T-helper 1 cell treated with Interleukin-12 subunit alpha and Interleukin-12 subunit beta and Interleukin-4 antibody, amounts not matched to agents 30 ng/mL and 1 ng/mL, for 36 hours (primary cell): Measurements from ENCODE around the gene IRAK1. TPM values are rescaled to one million over a fixed set of nuclear protein-coding genes. Genes with fewer than 3 reads are reported as not detected.

Source experiments
- intact Hi-C: fragments of 100-400 bp; cut with micrococcal nuclease; formaldehyde crosslinking; loops from one replicate; pipeline ENCODE4 v1.15.1; 2024
- total RNA-seq: library from RNA; stranded (reverse); gene quantifications from 2 replicates; pipeline ENCODE4 v1.2.3, GENCODE V29; 2022

IRAK1 gene
- total RNA-seq, 1 donor from 2014 or later, result 131 TPM

DNA sequence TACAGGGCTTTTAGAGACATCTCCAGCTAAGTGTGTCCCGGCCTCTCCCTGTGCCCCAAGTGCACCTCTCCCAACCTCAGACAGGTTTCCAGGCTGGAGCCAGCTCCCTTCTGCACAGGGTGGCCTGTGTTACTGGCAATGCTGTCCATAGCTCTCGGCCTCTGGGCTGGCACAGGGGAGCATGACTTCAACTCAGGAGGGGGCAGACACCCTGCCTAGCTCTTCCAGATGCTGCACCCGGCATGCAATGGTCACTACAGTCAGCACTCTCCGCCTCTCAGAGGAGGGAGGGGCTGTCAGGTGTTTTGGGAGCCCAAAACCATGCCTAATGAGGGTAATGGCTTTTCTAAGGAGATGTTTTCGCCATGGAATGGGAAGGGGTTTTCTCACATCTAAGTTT is 2.4 kb upstream of the IRAK1 start:
- intact Hi-C loops, result loop anchor here (1.0 to 5.0 kb wide), 2 partner anchors 8 to 75 kb away; partner anchors contain the start of gene MECP2

GRCh38 chrX:154021131-154021611 is 1.5 kb upstream of the IRAK1 start:
- intact Hi-C loops, result loop anchor here (2.0 to 5.0 kb wide), 2 partner anchors 30 to 76 kb away; partner anchors contain the start of gene MECP2

DNA sequence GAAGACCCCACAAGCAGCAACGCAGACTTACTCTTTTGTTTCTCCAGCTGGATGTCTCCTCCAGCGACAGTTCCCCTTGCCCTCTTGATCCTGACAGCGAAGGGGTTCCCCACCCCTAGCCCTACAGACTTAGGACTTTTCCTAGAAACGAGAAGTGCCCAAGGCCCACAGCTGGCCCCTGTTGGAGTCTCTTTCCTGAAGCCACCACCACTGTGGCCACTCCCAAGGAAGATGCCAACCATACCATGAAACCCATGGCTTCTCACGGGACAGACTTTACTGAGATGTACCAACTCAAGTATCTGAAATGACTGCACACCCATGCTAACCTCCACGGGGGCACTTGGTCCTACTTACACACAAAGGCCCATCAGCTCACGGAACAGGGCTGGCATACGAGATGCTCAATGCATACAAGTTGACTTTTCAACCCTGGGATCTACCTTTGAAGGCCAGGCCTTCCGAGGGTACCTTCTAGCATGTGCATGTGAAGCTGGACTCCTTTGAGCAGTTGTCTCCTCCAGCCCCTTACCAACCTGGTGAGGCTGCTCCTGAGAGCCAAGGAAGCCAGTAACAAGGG is 924 bp upstream of the IRAK1 start:
- intact Hi-C loops, result loop anchor here (2.0 to 5.0 kb wide), 2 partner anchors 30 to 77 kb away; partner anchors contain the start of gene MECP2

- intact Hi-C loops, result loop anchor here (2.0 kb wide), 1 partner anchor 46 kb away; the partner anchor contains the start of gene TMEM187
These were observed 561 bp downstream of the IRAK1 start for GRCh38 chrX:154019061-154019621.

GRCh38 chrX:154018518-154019060 is 1.1 kb downstream of the IRAK1 start:
- intact Hi-C loops, result loop anchor here (2.0 kb wide), 1 partner anchor 46 kb away; the partner anchor contains the start of gene TMEM187

DNA sequence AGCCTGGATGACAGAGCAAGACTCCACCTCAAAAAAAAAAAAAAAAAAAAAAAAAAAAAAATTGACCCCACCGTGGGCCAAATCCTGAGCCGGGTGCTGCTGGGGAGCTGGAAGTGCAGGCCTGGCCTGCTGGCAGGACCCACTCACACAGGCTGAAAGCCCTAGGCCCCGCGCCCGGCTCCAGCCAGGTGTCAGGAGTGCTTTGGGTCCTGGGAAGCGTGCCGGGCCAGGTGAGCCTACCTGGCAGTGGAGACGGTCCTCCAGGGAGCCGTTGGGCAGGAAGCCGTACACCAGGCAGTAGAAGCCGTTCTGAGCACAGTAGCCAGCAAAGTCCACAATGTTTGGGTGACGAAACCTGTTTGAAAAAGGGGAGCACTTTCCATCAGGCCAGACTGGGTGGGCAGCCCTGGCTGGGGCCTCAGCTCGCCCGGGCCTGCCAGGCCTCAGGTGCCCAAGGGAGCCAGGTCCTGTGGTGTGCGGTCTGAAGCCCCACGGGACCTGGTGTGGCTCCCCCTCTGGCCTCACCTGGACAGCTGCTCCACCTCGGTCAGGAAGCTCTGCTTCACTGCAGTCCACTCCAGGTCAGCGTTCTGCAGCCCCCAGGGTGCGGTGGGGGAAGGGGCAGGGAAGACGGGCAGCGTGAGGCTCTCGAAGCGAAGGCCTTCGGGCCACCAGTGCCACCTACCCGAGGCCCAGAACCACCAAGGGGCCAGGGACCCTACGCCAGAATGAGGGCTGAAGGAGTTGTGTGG is 1.8 kb downstream of the IRAK1 start:
- intact Hi-C loops, result loop anchor here (2.0 kb wide), 1 partner anchor 45 kb away; the partner anchor contains the start of gene TMEM187

GRCh38 chrX:154016366-154017076 is 3.2 kb downstream of the IRAK1 start:
- intact Hi-C loops, result no loop called here

DNA sequence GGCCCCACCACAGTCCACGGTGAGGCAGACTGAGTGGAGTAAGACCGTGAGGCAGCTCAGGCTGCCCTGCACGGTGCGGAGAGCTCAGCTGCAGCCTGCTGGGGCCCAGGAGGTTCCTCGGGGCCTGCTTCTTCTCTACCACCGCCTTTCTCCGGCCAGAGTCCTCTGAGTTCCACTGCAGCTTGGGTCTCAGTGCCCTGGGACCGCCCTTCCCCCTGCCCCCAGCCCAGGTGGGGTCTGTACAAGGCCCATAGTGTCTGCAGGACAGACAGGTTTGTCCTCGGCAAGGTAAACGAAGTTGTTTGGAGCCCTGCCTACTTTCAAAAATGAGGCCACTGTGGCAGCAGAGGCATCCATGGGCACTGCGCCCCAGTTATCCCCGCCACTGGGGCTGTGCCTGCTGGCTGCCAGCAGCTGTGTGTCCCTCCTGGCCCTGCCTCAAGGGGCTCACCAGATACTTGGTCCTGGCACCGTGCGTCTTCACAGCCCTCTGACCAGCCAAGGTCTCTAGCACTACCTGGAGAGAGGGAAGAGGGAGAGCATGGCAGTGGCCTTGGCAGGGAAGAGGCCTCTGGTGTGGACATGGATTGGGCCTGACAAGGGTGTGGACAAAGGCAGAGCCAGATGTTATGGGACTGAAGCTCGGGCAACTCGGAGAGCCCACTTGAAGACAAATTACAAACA is 4.0 kb downstream of the IRAK1 start:
- intact Hi-C loops, result no loop called here

- intact Hi-C loops, result no loop called here
These were observed 5.0 kb downstream of the IRAK1 start for GRCh38 chrX:154014429-154015380.

GRCh38 chrX:154013614-154014360 is 5.9 kb downstream of the IRAK1 start:
- intact Hi-C loops, result loop anchor here (1.0 to 2.0 kb wide), 2 partner anchors 37 to 521 kb away; no protein-coding TSS in a partner anchor

DNA sequence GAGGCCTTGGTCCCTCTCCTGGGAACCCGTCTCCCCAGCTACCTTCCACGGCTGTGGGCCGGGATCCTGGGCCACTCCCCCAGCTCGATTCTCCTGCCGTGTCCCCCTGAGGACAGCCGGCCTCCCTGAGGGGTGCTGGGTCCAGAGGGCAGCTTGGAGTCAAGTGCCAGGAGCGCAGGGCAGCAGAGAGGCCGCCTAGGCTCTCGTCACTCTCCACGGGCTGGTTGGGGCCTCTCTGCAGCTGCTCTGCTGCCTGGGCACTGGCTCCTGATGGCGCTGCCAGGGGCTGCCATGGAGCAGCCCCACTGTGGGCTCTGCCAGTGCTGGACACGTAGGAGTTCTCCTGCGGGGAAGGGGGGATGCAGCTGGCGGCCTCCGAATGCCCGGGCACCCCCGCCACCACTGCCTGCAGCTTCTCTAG is 6.7 kb downstream of the IRAK1 start:
- intact Hi-C loops, result loop anchor here (1.0 to 2.0 kb wide), 2 partner anchors 38 to 521 kb away; no protein-coding TSS in a partner anchor

- intact Hi-C loops, result loop anchor here (2.0 kb wide), 1 partner anchor 38 kb away; no protein-coding TSS in a partner anchor
These were observed 7.2 kb downstream of the IRAK1 start for GRCh38 chrX:154012336-154012991.

GRCh38 chrX:154011376-154012335 is 8.0 kb downstream of the IRAK1 start:
- intact Hi-C loops, result loop anchor here (2.0 kb wide), 1 partner anchor 39 kb away; no protein-coding TSS in a partner anchor

DNA sequence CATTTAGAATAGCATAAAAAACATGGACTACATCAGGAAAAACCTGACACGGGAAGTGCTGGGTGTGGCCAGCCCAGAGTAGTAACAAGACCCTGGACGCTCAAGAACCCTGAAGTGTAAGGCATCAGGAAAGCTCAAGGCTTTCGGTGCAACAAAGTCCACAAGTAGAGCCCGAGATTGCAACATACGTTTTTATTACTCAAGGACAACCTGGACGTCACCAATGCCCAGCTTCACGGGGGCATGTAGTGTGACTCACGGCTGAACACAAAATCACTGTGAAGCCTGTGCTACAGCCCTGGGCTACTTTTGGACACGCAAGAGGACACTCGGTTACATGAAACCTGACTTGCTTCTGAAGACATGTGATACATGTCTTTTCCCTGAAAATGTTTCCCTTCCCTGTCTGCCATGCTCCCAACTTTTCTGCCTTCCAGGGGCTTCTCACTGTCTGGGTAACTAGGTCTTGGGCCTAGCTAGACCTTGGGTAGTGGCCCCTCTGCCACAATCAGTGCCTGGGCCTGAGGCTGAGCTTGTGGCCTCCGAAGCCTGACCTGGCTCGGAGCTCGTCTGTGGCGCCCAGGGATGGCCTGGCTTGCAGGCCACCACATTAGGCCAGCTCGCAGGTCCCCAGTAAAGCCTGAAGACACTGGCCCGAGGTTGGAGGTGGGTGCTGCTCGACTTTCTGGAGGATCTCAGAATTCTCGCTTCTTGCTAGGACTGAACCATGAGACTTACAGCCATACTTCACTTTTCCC is 9.2 kb downstream of the IRAK1 start:
- intact Hi-C loops, result no loop called here

DNA sequence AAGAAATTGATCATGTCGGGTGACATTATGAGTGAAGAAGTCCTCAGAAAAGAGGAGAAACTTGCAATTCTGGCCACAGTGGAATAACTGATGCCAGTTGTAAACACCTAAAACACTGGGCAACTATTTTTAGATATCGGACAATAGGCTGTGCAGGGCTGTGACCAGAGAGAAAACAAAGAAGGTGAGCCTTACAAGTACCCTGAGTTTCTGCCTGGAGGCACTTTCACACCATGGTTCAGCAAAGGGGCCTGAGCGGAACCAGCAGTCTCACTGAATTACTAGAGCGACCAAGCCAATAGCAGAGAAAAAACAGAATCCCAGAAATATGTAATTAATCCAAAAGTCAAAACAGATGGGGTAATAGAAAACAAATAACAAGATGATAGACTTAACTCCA is 11.2 kb downstream of the IRAK1 start:
- intact Hi-C loops, result no loop called here

DNA sequence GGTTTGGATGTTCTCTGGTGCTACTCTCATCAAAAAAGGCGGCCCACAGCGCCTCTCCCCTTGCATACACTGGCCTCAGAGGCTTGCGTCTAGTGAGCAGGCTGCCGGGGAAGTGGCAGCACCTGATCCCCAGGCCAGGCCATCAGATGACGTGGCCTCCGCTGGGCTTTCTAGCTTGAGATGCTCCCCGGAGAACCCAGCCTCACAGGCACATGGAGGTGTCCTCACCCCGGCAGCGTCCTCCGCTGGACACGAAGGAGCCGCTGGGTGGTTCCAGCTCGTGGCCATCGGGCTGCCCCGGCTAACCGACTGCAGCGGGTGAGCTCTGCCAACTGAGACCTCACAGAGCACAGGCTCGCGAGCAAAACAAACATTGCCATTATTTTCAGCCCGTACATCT is 12.8 kb downstream of the IRAK1 start:
- intact Hi-C loops, result no loop called here
